GM12865 (cell line): ENCODE data around the gene TACC3.

Experiments
- DNase-seq: peaks from one replicate; pipeline ENCODE4 v3.0.0; 2010; ENCODE audit warnings: low read depth
- H3K4me3 ChIP-seq: 2 replicates; pipeline ENCODE4 v1.5.1; 2011; ENCODE audit warnings: mild to moderate bottlenecking, low read depth, low read length, control low read depth
- CTCF ChIP-seq: IDR thresholded peaks from 2 replicates; pipeline ENCODE4 v1.5.1; 2011; ENCODE audit warnings: low read length, control low read depth, low read depth, inconsistent platforms; ENCODE audit not compliant: insufficient read depth; ENCODE audit errors: missing control alignments

The TACC3 gene

DNA sequence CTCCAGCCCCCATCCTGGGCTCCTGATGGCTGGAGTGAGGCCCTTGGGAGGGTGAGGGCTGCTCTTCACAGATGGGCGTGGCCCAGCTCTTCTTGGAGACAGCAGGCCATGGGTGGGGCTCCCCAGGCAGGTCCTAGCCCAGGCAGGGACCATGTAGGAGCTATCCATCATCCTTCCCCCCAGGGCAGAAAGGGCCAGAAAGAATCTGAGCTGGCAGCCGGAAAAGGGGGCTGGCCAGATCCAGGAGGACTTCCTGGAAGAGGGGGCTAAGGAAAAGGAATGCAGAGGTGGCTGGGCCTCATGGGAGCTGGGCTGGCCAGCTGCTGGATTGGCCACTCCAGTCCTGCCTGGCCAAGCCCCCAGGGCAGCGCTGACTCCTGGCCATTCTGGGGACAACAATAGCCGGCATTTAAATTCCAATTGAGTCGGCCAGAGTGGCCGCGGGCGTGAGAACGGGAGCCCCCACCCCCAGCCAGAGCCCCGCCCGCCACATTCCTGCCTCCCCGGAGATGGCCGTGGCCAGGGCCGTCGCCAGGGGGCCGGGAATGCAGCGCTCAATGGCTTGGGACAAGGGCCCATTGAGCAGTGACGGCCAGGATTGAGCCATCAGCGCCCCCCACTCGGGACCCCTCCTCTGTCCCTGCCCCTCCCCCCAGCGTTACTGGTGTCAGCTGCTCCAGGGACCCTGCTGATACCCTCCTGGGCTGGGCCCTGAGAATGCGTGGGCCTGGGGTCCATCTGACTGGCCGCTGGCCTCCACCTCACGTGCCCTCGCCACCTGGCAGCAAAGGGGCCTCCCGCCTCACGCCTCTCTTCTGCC lies 56.7 kb downstream of the TACC3 start:
- DNase-seq, result no peak
- H3K4me3 ChIP-seq, result no peak overlapping the region
- no peak for TF ChIP-seq CTCF

DNA sequence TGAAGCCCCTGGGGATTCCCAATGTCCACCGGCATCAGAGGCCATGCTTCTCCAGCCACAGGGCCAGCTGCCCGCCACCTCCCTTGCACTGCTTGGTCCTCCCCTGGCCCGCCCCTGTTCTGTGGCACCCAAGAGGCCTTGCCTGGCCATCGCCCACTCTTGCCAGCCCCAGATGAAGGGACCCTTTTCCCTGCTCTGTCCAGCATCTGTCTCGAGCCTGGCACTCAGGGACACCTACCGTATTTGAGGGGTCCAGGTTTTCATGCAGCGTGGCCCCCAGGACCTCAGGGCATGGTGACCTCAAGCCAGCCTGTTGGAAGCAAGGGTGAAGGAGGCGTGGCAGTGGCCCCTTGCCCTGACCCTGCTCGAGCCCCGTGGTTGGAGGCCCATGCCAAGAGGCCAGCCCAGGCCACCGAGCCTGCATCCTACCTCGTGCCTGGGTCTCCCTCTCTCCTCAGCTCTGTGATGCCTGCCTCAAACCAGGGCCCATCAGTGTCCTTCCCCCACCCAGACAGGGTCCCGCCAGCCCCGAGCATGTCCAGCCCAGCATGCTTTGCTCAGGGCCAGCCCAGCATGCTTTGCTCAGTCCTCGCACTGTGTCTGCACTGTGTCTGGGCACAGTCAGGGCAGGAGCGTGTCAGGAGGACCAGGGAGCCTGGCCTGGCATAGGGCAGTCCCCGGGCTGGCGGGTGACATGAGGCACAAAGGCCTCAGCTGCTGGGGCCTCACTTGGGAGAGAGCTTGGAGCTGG lies 57.5 kb downstream of the TACC3 start:
- no peak for DNase-seq
- TF ChIP-seq CTCF, result no peak
- no peak overlapping the region for H3K4me3 ChIP-seq

GRCh38 chr4:1779588-1780382 lies 58.5 kb downstream of the TACC3 start:
- H3K4me3 ChIP-seq, result no peak overlapping the region
- no peak for DNase-seq
- TF ChIP-seq CTCF, result no peak

DNA sequence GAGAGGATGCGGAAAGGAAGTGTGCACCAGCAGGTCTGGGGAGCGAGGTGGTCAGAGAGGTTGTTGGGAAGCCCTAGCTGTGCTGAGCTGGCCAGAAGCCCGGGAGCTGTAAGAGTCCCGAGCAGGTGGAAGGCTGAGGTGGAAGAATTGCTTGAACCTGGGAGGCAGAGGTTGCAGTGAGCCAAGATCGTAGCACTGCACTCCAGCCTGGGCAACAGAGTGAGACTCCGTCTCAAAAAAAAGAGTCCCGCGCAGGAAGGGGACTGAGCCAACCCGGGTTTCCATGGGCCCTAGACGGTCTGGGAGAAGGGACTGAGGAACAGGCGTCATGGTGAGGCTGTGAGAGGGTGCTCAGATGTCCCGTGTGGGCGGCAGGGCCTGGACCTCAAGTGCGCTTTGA lies 59.1 kb downstream of the TACC3 start:
- DNase-seq, result no peak
- no peak overlapping the region for H3K4me3 ChIP-seq
- no peak for TF ChIP-seq CTCF

- no peak for DNase-seq
- TF ChIP-seq CTCF, result no peak
- H3K4me3 ChIP-seq, result no peak overlapping the region
Measured at GRCh38 chr4:1783015-1783414, 61.7 kb downstream of the TACC3 start.

DNA sequence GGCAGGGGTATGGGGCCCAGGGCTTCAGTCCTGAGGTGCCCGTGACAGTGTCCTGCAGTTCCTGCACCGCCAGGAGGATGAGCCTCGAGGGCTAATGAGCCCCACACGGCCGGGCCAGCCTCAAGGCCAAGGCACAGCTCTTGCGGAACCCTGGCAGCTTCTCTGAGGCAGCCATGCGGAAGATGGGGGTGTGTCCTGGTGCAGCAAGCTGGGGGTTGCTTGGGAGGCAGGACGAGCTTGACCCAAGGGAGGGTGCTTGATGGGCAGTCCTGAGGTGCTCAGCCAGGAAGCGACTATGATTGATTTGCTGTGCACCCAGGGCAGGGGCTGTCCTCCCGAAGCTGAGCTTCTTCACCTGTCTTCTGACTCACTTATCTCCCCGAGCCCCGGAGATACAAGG lies 62.6 kb downstream of the TACC3 start:
- peak; percentile 19 for DNase-seq
- no peak for TF ChIP-seq CTCF
- no peak overlapping the region for H3K4me3 ChIP-seq
